ENCODE results near the gene HEXA.
"Not testable (repeated sequence)": the region's sequence is repeated elsewhere in the genome, so short reads cannot be mapped to it uniquely, and the experiment has no call there.

The HEXA gene

GRCh38 chr15:72415304-72415703 lies 39.5 kb upstream of the HEXA start:
- no peak overlapping the region for H3K9ac ChIP-seq (ENCODE audit: low read length)
- no peak overlapping the region for H3K4me3 ChIP-seq (ENCODE audit: low read length)
- H2AFZ ChIP-seq (ENCODE audit: low read length) = no peak overlapping the region
- H3K4me2 ChIP-seq (ENCODE audit: low read depth, low read length) = no peak overlapping the region
- H3K36me3 ChIP-seq (replicated peaks; ENCODE audit: insufficient read depth, low read length) = no peaks in the 10 kb centered on the region
- TF ChIP-seq EZH2phosphoT487 (IDR thresholded peaks at IDR 0.05; ENCODE audit: low read length) (no peak), EZH2 (optimal IDR thresholded peaks at IDR 0.05; ENCODE audit: low read depth, low read length) (no peak), CTCF (IDR thresholded peaks at IDR 0.05; ENCODE audit: low read length) (no peak)
- no peaks in the 10 kb centered on the region for H3K9me2 ChIP-seq (replicated peaks; ENCODE audit: insufficient read depth, low read length)
- no peaks in the 10 kb centered on the region for H4K20me1 ChIP-seq (ENCODE audit: insufficient read depth, low read length)
- no peak for DNase-seq
- H3K9me3 ChIP-seq (replicated peaks; ENCODE audit: insufficient read depth, low read length) = no peaks in the 10 kb centered on the region
- H3K79me2 ChIP-seq (ENCODE audit: low read length) = no peaks in the 10 kb centered on the region
- no peaks in the 10 kb centered on the region for H3K27me3 ChIP-seq (replicated peaks; ENCODE audit: insufficient read depth, low read length)
- H3K27ac ChIP-seq (ENCODE audit: low read length) = no peak overlapping the region
- H3F3A ChIP-seq (ENCODE audit: insufficient read depth, low read length) = no peaks in the 10 kb centered on the region
- H3K4me1 ChIP-seq (ENCODE audit: low read length) = no peaks in the 10 kb centered on the region

- not testable (repeated sequence) for H3K79me2 ChIP-seq (ENCODE audit: low read length); H3K27me3 ChIP-seq (replicated peaks; ENCODE audit: insufficient read depth, low read length); H2AFZ ChIP-seq (ENCODE audit: low read length); H3K4me2 ChIP-seq (ENCODE audit: low read depth, low read length); H4K20me1 ChIP-seq (ENCODE audit: insufficient read depth, low read length); H3K9me2 ChIP-seq (replicated peaks; ENCODE audit: insufficient read depth, low read length); H3F3A ChIP-seq (ENCODE audit: insufficient read depth, low read length); H3K9ac ChIP-seq (ENCODE audit: low read length); H3K9me3 ChIP-seq (replicated peaks; ENCODE audit: insufficient read depth, low read length); H3K36me3 ChIP-seq (replicated peaks; ENCODE audit: insufficient read depth, low read length); H3K4me1 ChIP-seq (ENCODE audit: low read length); H3K27ac ChIP-seq (ENCODE audit: low read length); H3K4me3 ChIP-seq (ENCODE audit: low read length); DNase-seq
These were observed 37.5 kb upstream of the HEXA start for GRCh38 chr15:72413337-72413736.

GRCh38 chr15:72411544-72411943 lies 35.7 kb upstream of the HEXA start:
- no peak for DNase-seq
- Histone ChIP-seq H4K20me1 (ENCODE audit: insufficient read depth, low read length) (no peaks in the 10 kb centered on the region), H3K36me3 (replicated peaks; ENCODE audit: insufficient read depth, low read length) (no peaks in the 10 kb centered on the region), H3K9me2 (replicated peaks; ENCODE audit: insufficient read depth, low read length) (no peaks in the 10 kb centered on the region), H3K4me3 (ENCODE audit: low read length) (no peak overlapping the region), H3K4me1 (ENCODE audit: low read length) (no peaks in the 10 kb centered on the region), H2AFZ (ENCODE audit: low read length) (no peak overlapping the region), H3K9ac (ENCODE audit: low read length) (no peak overlapping the region), H3K27me3 (replicated peaks; ENCODE audit: insufficient read depth, low read length) (no peaks in the 10 kb centered on the region), H3K79me2 (ENCODE audit: low read length) (no peaks in the 10 kb centered on the region), H3K27ac (ENCODE audit: low read length) (no peak overlapping the region), H3K4me2 (ENCODE audit: low read depth, low read length) (no peak overlapping the region), H3F3A (ENCODE audit: insufficient read depth, low read length) (no peaks in the 10 kb centered on the region), H3K9me3 (replicated peaks; ENCODE audit: insufficient read depth, low read length) (no peaks in the 10 kb centered on the region)
- TF ChIP-seq CTCF (IDR thresholded peaks at IDR 0.05; ENCODE audit: low read length) (no peak), EZH2 (optimal IDR thresholded peaks at IDR 0.05; ENCODE audit: low read depth, low read length) (no peak), EZH2phosphoT487 (IDR thresholded peaks at IDR 0.05; ENCODE audit: low read length) (no peak)

- H3K9me3 ChIP-seq (replicated peaks; ENCODE audit: insufficient read depth, low read length) = no peaks in the 10 kb centered on the region
- H3K4me2 ChIP-seq (ENCODE audit: low read depth, low read length) = no peak overlapping the region
- no peaks in the 10 kb centered on the region for H3K4me1 ChIP-seq (ENCODE audit: low read length)
- H2AFZ ChIP-seq (ENCODE audit: low read length) = no peak overlapping the region
- no peak for DNase-seq
- H3K36me3 ChIP-seq (replicated peaks; ENCODE audit: insufficient read depth, low read length) = no peaks in the 10 kb centered on the region
- no peaks in the 10 kb centered on the region for H3K9me2 ChIP-seq (replicated peaks; ENCODE audit: insufficient read depth, low read length)
- no peak overlapping the region for H3K9ac ChIP-seq (ENCODE audit: low read length)
- no peaks in the 10 kb centered on the region for H3F3A ChIP-seq (ENCODE audit: insufficient read depth, low read length)
- H3K27me3 ChIP-seq (replicated peaks; ENCODE audit: insufficient read depth, low read length) = no peaks in the 10 kb centered on the region
- TF ChIP-seq EZH2 (optimal IDR thresholded peaks at IDR 0.05; ENCODE audit: low read depth, low read length) = no peak
- no peak for TF ChIP-seq CTCF (IDR thresholded peaks at IDR 0.05; ENCODE audit: low read length)
- TF ChIP-seq EZH2phosphoT487 (IDR thresholded peaks at IDR 0.05; ENCODE audit: low read length) = no peak
- no peak overlapping the region for H3K27ac ChIP-seq (ENCODE audit: low read length)
- no peaks in the 10 kb centered on the region for H3K79me2 ChIP-seq (ENCODE audit: low read length)
- no peak overlapping the region for H3K4me3 ChIP-seq (ENCODE audit: low read length)
- no peaks in the 10 kb centered on the region for H4K20me1 ChIP-seq (ENCODE audit: insufficient read depth, low read length)
These were observed 35.3 kb upstream of the HEXA start for GRCh38 chr15:72411111-72411510.
